ENCODE measurements around the gene KIF13A. TPM values are rescaled to one million over a fixed set of nuclear protein-coding genes. Genes with fewer than 3 reads are reported as not detected.
"Not testable (repeated sequence)": the region's sequence is repeated elsewhere in the genome, so short reads cannot be mapped to it uniquely, and the experiment has no call there.

Gene KIF13A
- total RNA-seq, 1 donor from 2014 or later: 43.0 TPM

GRCh38 chr6:17914651-17915050 lies 72.8 kb downstream of the KIF13A start:
- H3K4me1 ChIP-seq: peaks cover 34% of the 10 kb centered on the region
- H3K4me3 ChIP-seq: no peak overlapping the region
- no peaks in the 10 kb centered on the region for H3K36me3 ChIP-seq
- intact Hi-C loops (cut with DNase I): no loop called here
- no peak overlapping the region for H3K27ac ChIP-seq
- TF ChIP-seq POLR2A (IDR thresholded peaks at IDR 0.05) (no peak), CTCF (IDR thresholded peaks at IDR 0.05) (no peak), POLR2AphosphoS5 (IDR thresholded peaks at IDR 0.05; ENCODE audit: insufficient read depth in 1 of 2, low read depth in 1 of 2) (no peak)
- no peaks in the 10 kb centered on the region for H3K9me3 ChIP-seq
- no peaks in the 10 kb centered on the region for H3K27me3 ChIP-seq
- no peak for DNase-seq (ENCODE audit: extremely low spot score in 2 of 2)

GRCh38 chr6:17912521-17912920 lies 74.9 kb downstream of the KIF13A start:
- H3K27ac ChIP-seq: no peak overlapping the region
- no peaks in the 10 kb centered on the region for H3K36me3 ChIP-seq
- TF ChIP-seq POLR2A (IDR thresholded peaks at IDR 0.05) (no peak), POLR2AphosphoS5 (IDR thresholded peaks at IDR 0.05; ENCODE audit: insufficient read depth in 1 of 2, low read depth in 1 of 2) (no peak), CTCF (IDR thresholded peaks at IDR 0.05) (no peak)
- H3K9me3 ChIP-seq: no peaks in the 10 kb centered on the region
- H3K4me3 ChIP-seq: no peak overlapping the region
- no peaks in the 10 kb centered on the region for H3K27me3 ChIP-seq
- peaks cover 42% of the 10 kb centered on the region for H3K4me1 ChIP-seq
- intact Hi-C loops (cut with DNase I): no loop called here
- DNase-seq (ENCODE audit: extremely low spot score in 2 of 2): no peak

- H3K36me3 ChIP-seq; H3K4me3 ChIP-seq; H3K27ac ChIP-seq; H3K9me3 ChIP-seq; H3K27me3 ChIP-seq; intact Hi-C loops (cut with DNase I); DNase-seq (ENCODE audit: extremely low spot score in 2 of 2): not testable (repeated sequence)
- H3K4me1 ChIP-seq: peaks cover 50% of the 10 kb centered on the region
Measured at GRCh38 chr6:17911656-17912055, 75.8 kb downstream of the KIF13A start.

GRCh38 chr6:17910189-17910588 lies 77.2 kb downstream of the KIF13A start:
- no peak overlapping the region for H3K4me3 ChIP-seq
- no peak overlapping the region for H3K27ac ChIP-seq
- DNase-seq (ENCODE audit: extremely low spot score in 2 of 2): no peak
- no peaks in the 10 kb centered on the region for H3K36me3 ChIP-seq
- H3K4me1 ChIP-seq: peaks cover 53% of the 10 kb centered on the region
- no peak for TF ChIP-seq POLR2AphosphoS5 (IDR thresholded peaks at IDR 0.05; ENCODE audit: insufficient read depth in 1 of 2, low read depth in 1 of 2)
- TF ChIP-seq CTCF (IDR thresholded peaks at IDR 0.05): no peak
- TF ChIP-seq POLR2A (IDR thresholded peaks at IDR 0.05): no peak
- H3K27me3 ChIP-seq: no peaks in the 10 kb centered on the region
- no peaks in the 10 kb centered on the region for H3K9me3 ChIP-seq
- intact Hi-C loops (cut with DNase I): no loop called here

GRCh38 chr6:17908831-17909230 lies 78.6 kb downstream of the KIF13A start:
- no peak for TF ChIP-seq POLR2AphosphoS5 (IDR thresholded peaks at IDR 0.05; ENCODE audit: insufficient read depth in 1 of 2, low read depth in 1 of 2)
- no peak for TF ChIP-seq POLR2A (IDR thresholded peaks at IDR 0.05)
- TF ChIP-seq CTCF (IDR thresholded peaks at IDR 0.05): no peak

More at GRCh38 chr6:17908831-17909230, 78.6 kb downstream of the KIF13A start:
- Histone ChIP-seq H3K4me1 (peaks cover 62% of the 10 kb centered on the region), H3K27ac (peak overlapping the region; percentile 27), H3K4me3 (no peak overlapping the region), H3K36me3 (no peaks in the 10 kb centered on the region), H3K9me3 (no peaks in the 10 kb centered on the region), H3K27me3 (no peaks in the 10 kb centered on the region)
- no peak for DNase-seq (ENCODE audit: extremely low spot score in 2 of 2)
- intact Hi-C loops (cut with DNase I): no loop called here

Data from vagina (tissue), 2 donors.